Neural cell (in vitro differentiated cells): Measurements from ENCODE around the gene TPRG1L.

ENCODE experiments used
- CTCF ChIP-seq: fragments of 450-650 bp; IDR thresholded peaks from 2 replicates; pipeline ENCODE4 v1.5.1; 2014; ENCODE audit warnings: antibody characterized with exemption, mild to moderate bottlenecking, moderate library complexity; ENCODE audit not compliant: poor library complexity, severe bottlenecking
- EZH2 ChIP-seq: fragments of 200-600, 300-800 bp; shearing (Covaris generic), sonication (generic); IDR thresholded peaks from 2 replicates; pipeline ENCODE4 v1.6.1; 2014; ENCODE audit warnings: antibody characterized with exemption, low read length, borderline replicate concordance, mild to moderate bottlenecking; ENCODE audit not compliant: insufficient read depth, poor library complexity, severe bottlenecking
- MXI1 ChIP-seq: fragments of 450-650 bp; conservative IDR thresholded peaks from 2 replicates; pipeline ENCODE4 v1.6.1; 2014; ENCODE audit warnings: antibody characterized with exemption, mild to moderate bottlenecking; ENCODE audit not compliant: poor library complexity, severe bottlenecking
- REST ChIP-seq: IDR thresholded peaks from 2 replicates; pipeline ENCODE4 v1.6.1; 2012; ENCODE audit warnings: borderline replicate concordance

- TF ChIP-seq CTCF (no peak), REST (no peak), EZH2 (no peak), MXI1 (no peak)
These were observed 14.2 kb upstream of the TPRG1L start for GRCh38 chr1:3610527-3611169.
